HepG2 (cell line): Measurements from ENCODE around the gene TTBK1. TPM values are rescaled to one million over a fixed set of nuclear protein-coding genes. Genes with fewer than 3 reads are reported as not detected.

Experiments
- ARID4A ChIP-seq: sonication (generic); formaldehyde crosslinking; IDR thresholded peaks from 2 replicates; pipeline ENCODE4 v1.5.0; 2020; ENCODE audit warnings: mild to moderate bottlenecking, missing genetic modification reagents, borderline replicate concordance
- BRCA1 ChIP-seq: sonication (generic); formaldehyde crosslinking; IDR thresholded peaks from 2 replicates; pipeline ENCODE4 v1.4.0; 2020; ENCODE audit warnings: missing genetic modification reagents
- CREBL2 ChIP-seq: sonication (generic); formaldehyde crosslinking; IDR thresholded peaks from 2 replicates; pipeline ENCODE4 v1.8.1; 2023; ENCODE audit warnings: missing genetic modification reagents, mild to moderate bottlenecking, borderline replicate concordance
- CSRNP1 ChIP-seq: sonication (generic); formaldehyde crosslinking; IDR thresholded peaks from 2 replicates; pipeline ENCODE4 v1.8.1; 2023; ENCODE audit warnings: mild to moderate bottlenecking, missing genetic modification reagents
- HIC2 ChIP-seq: sonication (generic); formaldehyde crosslinking; IDR thresholded peaks from 2 replicates; pipeline ENCODE4 v1.9.0; 2022; ENCODE audit warnings: low read depth, missing genetic modification reagents
- KLF16 ChIP-seq, 2 experiments: sonication (generic) in 1 of 2; formaldehyde crosslinking in 1 of 2; IDR thresholded peaks; 2 replicates each; pipeline versions ENCODE4 v1.6.1 to v1.8.0; 2016 to 2023; ENCODE audit warnings: missing genetic modification reagents in 2 of 2, missing compliant biosample characterization in 1 of 2
- MYC ChIP-seq: sonication (generic); formaldehyde crosslinking; IDR thresholded peaks from 2 replicates; pipeline ENCODE4 v1.9.0; 2021; ENCODE audit warnings: missing genetic modification reagents, borderline replicate concordance
- PHF5A ChIP-seq: IDR thresholded peaks from one replicate; pipeline ENCODE4 v1.6.1; 2018; ENCODE audit warnings: low read depth, missing genetic modification reagents; ENCODE audit not compliant: unreplicated experiment
- TRIM22 ChIP-seq: fragments of 450-650 bp; IDR thresholded peaks from 2 replicates; pipeline ENCODE4 v1.6.1; 2017
- U2AF1 ChIP-seq: fragments of 200-400 bp; formaldehyde crosslinking; optimal IDR thresholded peaks from 2 replicates; pipeline ENCODE3; 2017; ENCODE audit warnings: mild to moderate bottlenecking, low read depth, low read length
- ZBTB37 ChIP-seq: sonication (generic); formaldehyde crosslinking; IDR thresholded peaks from 2 replicates; pipeline ENCODE4 v1.4.0; 2020; ENCODE audit warnings: mild to moderate bottlenecking, missing genetic modification reagents
- ZBTB44 ChIP-seq: sonication (generic); formaldehyde crosslinking; IDR thresholded peaks from 2 replicates; pipeline ENCODE4 v1.4.0; 2020; ENCODE audit warnings: missing genetic modification reagents
- ZFP1 ChIP-seq: IDR thresholded peaks from 2 replicates; pipeline ENCODE4 v1.6.1; 2016
- ZFP36 ChIP-seq: fragments of 150-350 bp; IDR thresholded peaks from 2 replicates; pipeline ENCODE4 v1.6.1; 2018; ENCODE audit warnings: borderline replicate concordance, low read length, low read depth; ENCODE audit not compliant: partially characterized antibody
- polyA plus RNA-seq, 8 experiments: library from polyadenylated mRNA; depleted of rRNA in 3 of 8; stranded (reverse) in 7 of 8; unstranded in 1 of 8; fragments of >200 nt; fragmentation: Illumina TruSeq in 4 of 8; extraction: Trizol in 4 of 8; gene quantifications; 2 replicates each; pipeline versions ENCODE4 v1.2.1 to v1.2.3, GENCODE V29; 2011 to 2016; ENCODE audit warnings: low read depth in 4 of 8, missing spikeins in 1 of 8, mixed read lengths in 1 of 8; ENCODE audit not compliant: insufficient read depth in 1 of 8
- total RNA-seq, 5 experiments: library from RNA; depleted of rRNA; stranded (reverse); fragments of >200 nt; fragmentation: Illumina TruSeq; extraction: Trizol; gene quantifications; 2 replicates each; pipeline ENCODE4 v1.2.3, GENCODE V29; 2016; ENCODE audit warnings: low read depth in 1 of 5

The TTBK1 gene
- total and polyA plus RNA-seq, 2 of the 13 experiments (the other 11 are each of a cell fraction or from before 2014, with no cell fraction given) = 0.24 to 0.33 TPM

GRCh38 chr6:43267619-43268354 lies 24.5 kb downstream of the TTBK1 start (continued):
- TF ChIP-seq ARID4A (CRISPR knock-in tag) = peak; percentile 93; the same call in 1 of the 2 replicates
- peak; percentile 98 for TF ChIP-seq ZFP1
- TF ChIP-seq KLF16 (CRISPR knock-in tag; IDR thresholded peaks at IDR 0.05) = peak in 1 of 2 experiments; percentile 100; a peak in 2 of 4 replicates
- TF ChIP-seq CREBL2 (CRISPR knock-in tag) = peak; percentile 80; the same call in 1 of the 2 replicates
- TF ChIP-seq BRCA1 (CRISPR knock-in tag) = no peak
- TF ChIP-seq U2AF1 = no peak
- TF ChIP-seq HIC2 = peak; percentile 99
- no peak for TF ChIP-seq TRIM22
- peak; percentile 88 for TF ChIP-seq ZBTB37 (CRISPR knock-in tag)
- TF ChIP-seq CSRNP1 = peak; percentile 99
- no peak for TF ChIP-seq ZFP36
- peak; percentile 91 for TF ChIP-seq ZBTB44 (CRISPR knock-in tag)
- TF ChIP-seq MYC = peak; percentile 100
- peak; percentile 98 for TF ChIP-seq PHF5A (CRISPR knock-in tag)
